Stimulated activated CD8-positive, alpha-beta memory T cell treated with anti-CD3 and anti-CD28 coated beads, Interleukin-2, amount 100 ng/mL, for 1 hour (primary cell): ENCODE measurements around the gene UBE2J2.
A peak's percentile ranks its signal among the peaks of the same experiment; 100 is the strongest.

Experiments
- DNase-seq, 2 donors: peaks; one replicate each; pipeline ENCODE4 v3.0.0-alpha.2; 2020; ENCODE audit warnings: low read depth in 2 of 2

Gene UBE2J2

GRCh38 chr1:1309251-1310108, 35.8 kb upstream of the UBE2J2 start:
- no peak for DNase-seq

- no peak for DNase-seq
These were observed 35.1 kb upstream of the UBE2J2 start for GRCh38 chr1:1308756-1309250.

- DNase-seq: peak; percentile 68 to 81
These were observed 34.5 kb upstream of the UBE2J2 start, which contains the start of the genes ACAP3 and PUSL1 for GRCh38 chr1:1307923-1308755. Gene ACAP3, minus strand, starts transcription at chr1:1307930. Its CDS starts 115 bp downstream, at chr1:1307815. Gene PUSL1, plus strand, starts transcription at chr1:1308597. Its CDS starts 47 bp downstream, at chr1:1308644.

GRCh38 chr1:1307261-1307922, 33.7 kb upstream of the UBE2J2 start:
- DNase-seq: no peak

GRCh38 chr1:1306661-1307260, 33.1 kb upstream of the UBE2J2 start:
- DNase-seq: no peak

- DNase-seq: no peak
These were observed 32.5 kb upstream of the UBE2J2 start for GRCh38 chr1:1306070-1306660.

- DNase-seq: peak; percentile 61 to 62
These were observed 31.8 kb upstream of the UBE2J2 start for GRCh38 chr1:1305300-1306069.

GRCh38 chr1:1304331-1305299, 31.0 kb upstream of the UBE2J2 start:
- no peak for DNase-seq

GRCh38 chr1:1303736-1304135, 30.1 kb upstream of the UBE2J2 start:
- DNase-seq: no peak

- no peak for DNase-seq
These were observed 29.4 kb upstream of the UBE2J2 start for GRCh38 chr1:1302951-1303509.

- no peak for DNase-seq
These were observed 28.4 kb upstream of the UBE2J2 start for GRCh38 chr1:1302006-1302430.

- no peak for DNase-seq
These were observed 26.7 kb upstream of the UBE2J2 start for GRCh38 chr1:1300352-1300739.

- no peak for DNase-seq
These were observed 26.2 kb upstream of the UBE2J2 start for GRCh38 chr1:1299686-1300351.

- no peak for DNase-seq
These were observed 25.4 kb upstream of the UBE2J2 start for GRCh38 chr1:1298861-1299685.

- DNase-seq: no peak
These were observed 24.3 kb upstream of the UBE2J2 start for GRCh38 chr1:1297802-1298424.
